K562 (cell line): Measurements from ENCODE around the gene DRC1. TPM values are rescaled to one million over a fixed set of nuclear protein-coding genes. Genes with fewer than 3 reads are reported as not detected.

Experiments
- ATF7 ChIP-seq: fragments of 450-650 bp; IDR thresholded peaks from 2 replicates; pipeline ENCODE4 v1.7.1; 2014; ENCODE audit warnings: mild to moderate bottlenecking, moderate library complexity
- CHD7 ChIP-seq: fragments of 200-600 bp; sonication (generic); IDR thresholded peaks from one replicate; pipeline ENCODE4 v1.6.1; 2012; ENCODE audit warnings: mild to moderate bottlenecking, low read depth, low read length, inconsistent platforms
- REST ChIP-seq, 2 experiments: fragments of 450-650 bp; formaldehyde crosslinking in 1 of 2; IDR thresholded peaks; 2 replicates each; pipeline versions ENCODE4 v1.4.0 to v1.6.1; 2014 to 2020; ENCODE audit warnings: mild to moderate bottlenecking in 2 of 2, borderline replicate concordance in 1 of 2, low read depth in 1 of 2
- polyA plus RNA-seq, 8 experiments: library from polyadenylated mRNA; depleted of rRNA in 4 of 8; stranded (reverse) in 5 of 8; unstranded in 3 of 8; fragments of >200 nt; fragmentation: Nextera tagmentation in 2 of 8; fragmentation: Illumina TruSeq in 1 of 8; extraction: Ambion mirVana in 2 of 8; extraction: Trizol in 1 of 8; gene quantifications; 2 replicates each; pipeline versions ENCODE4 v1.2.1 to v1.2.3, GENCODE V29; 2011 to 2014; ENCODE audit warnings: inconsistent platforms in 1 of 8, missing spikeins in 1 of 8
- total RNA-seq, 7 experiments: library from RNA; depleted of rRNA in 6 of 7; stranded (reverse); fragments of >200 nt in 6 of 7; fragmentation: Illumina TruSeq in 2 of 7; extraction: Trizol in 2 of 7; gene quantifications; 2 replicates each; pipeline versions ENCODE4 v1.2.1 to v1.2.3, GENCODE V29; 2011 to 2021; ENCODE audit warnings: low replicate concordance in 1 of 7

Gene DRC1
- total and polyA plus RNA-seq, 9 of the 15 experiments (the other 6 are each of a cell fraction or from before 2014, with no cell fraction given), result 0.07 to 0.10 TPM; not detected in 7

- no peak for TF ChIP-seq CHD7
- peak; percentile 37 for TF ChIP-seq REST (IDR thresholded peaks at IDR 0.05; ENCODE audit: borderline replicate concordance)
- TF ChIP-seq REST (CRISPR knock-in tag; IDR thresholded peaks at IDR 0.05; ENCODE audit: low read depth), result no peak
- no peak for TF ChIP-seq ATF7
Measured at GRCh38 chr2:26366957-26367356, 34.8 kb upstream of the DRC1 start (continued).
